Measurements from ENCODE around the gene RIMBP2. TPM values are rescaled to one million over a fixed set of nuclear protein-coding genes. Genes with fewer than 3 reads are reported as not detected.

The RIMBP2 gene
- total RNA-seq, 1 donor from 2014 or later: not detected

GRCh38 chr12:130477266-130477665 is 238.8 kb downstream of the RIMBP2 start:
- DNase-seq (no peak), ATAC-seq (ENCODE audit: poor library complexity) (no peak)
- intact Hi-C loops (cut with DNase I): no loop called here

- intact Hi-C loops (cut with DNase I): no loop called here
- ATAC-seq (ENCODE audit: poor library complexity): no peak
- no peak for DNase-seq
Measured at GRCh38 chr12:130476451-130477135, 239.5 kb downstream of the RIMBP2 start.

DNA sequence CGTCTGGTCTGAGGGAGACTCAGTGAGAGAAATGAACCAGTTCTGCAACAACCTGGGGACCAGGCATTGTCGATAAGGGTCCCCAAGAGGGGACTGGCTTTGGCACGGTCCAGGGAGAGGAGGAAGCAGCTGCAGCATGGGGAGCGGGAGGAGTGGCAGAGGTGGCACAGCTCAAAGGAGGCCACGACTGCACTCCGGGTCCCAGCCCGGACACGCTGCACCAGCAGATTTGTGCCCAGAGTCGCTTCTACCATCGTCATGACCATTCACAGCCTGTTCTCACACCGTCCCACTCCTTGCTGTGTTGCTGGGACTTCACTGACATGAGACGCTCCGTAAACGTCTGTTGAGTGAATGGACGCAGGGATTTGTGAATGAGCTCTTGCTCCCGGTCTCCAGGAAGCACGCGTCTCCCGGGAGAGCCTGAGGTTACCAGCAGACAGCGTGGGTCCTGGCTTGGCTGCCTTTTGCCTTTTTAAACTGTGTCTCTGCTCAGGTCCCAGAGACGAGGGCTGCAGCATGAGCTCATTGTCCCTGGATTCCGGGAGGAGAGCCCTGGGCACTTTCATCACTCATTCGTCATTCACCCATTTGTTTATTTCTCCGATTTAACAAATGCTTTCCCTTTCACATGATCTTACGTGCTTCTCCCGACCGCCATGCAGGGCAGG is 241.4 kb downstream of the RIMBP2 start:
- intact Hi-C loops (cut with DNase I): no loop called here
- DNase-seq (no peak), ATAC-seq (ENCODE audit: poor library complexity) (no peak)

- ATAC-seq (ENCODE audit: poor library complexity): no peak
- no peak for DNase-seq
- intact Hi-C loops (cut with DNase I): no loop called here
Measured at GRCh38 chr12:130473266-130473665, 242.8 kb downstream of the RIMBP2 start.

DNA sequence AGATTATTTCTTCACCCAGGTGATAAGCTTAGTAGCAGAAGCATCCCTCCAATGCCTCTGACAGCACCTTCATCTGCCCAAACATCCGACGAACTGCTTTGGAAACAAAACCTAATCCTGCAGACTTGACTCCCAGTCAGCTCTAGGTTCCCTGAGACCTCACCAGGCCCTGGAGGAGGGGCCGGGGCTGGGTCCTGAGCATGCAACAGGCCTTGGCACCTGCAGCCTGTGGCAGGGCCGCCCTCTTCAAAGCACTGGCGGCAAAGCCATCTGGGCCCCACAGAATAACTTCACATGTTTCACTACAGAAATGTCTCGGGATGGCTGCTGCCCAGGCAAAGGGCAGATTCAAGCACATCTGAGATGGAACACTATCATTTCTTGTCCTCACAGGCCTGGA is 245.1 kb downstream of the RIMBP2 start:
- intact Hi-C loops (cut with DNase I): no loop called here
- no peak for ATAC-seq (ENCODE audit: poor library complexity)
- DNase-seq: no peak

- ATAC-seq (ENCODE audit: poor library complexity) (no peak), DNase-seq (no peak)
- intact Hi-C loops (cut with DNase I): no loop called here
Measured at GRCh38 chr12:130469552-130469951, 246.5 kb downstream of the RIMBP2 start.

- intact Hi-C loops (cut with DNase I): no loop called here
- no peak for ATAC-seq (ENCODE audit: poor library complexity)
- no peak for DNase-seq
Measured at GRCh38 chr12:130468700-130469245, 247.3 kb downstream of the RIMBP2 start.

GRCh38 chr12:130468186-130468585 is 247.9 kb downstream of the RIMBP2 start:
- ATAC-seq (ENCODE audit: poor library complexity) (no peak), DNase-seq (no peak)
- intact Hi-C loops (cut with DNase I): no loop called here

DNA sequence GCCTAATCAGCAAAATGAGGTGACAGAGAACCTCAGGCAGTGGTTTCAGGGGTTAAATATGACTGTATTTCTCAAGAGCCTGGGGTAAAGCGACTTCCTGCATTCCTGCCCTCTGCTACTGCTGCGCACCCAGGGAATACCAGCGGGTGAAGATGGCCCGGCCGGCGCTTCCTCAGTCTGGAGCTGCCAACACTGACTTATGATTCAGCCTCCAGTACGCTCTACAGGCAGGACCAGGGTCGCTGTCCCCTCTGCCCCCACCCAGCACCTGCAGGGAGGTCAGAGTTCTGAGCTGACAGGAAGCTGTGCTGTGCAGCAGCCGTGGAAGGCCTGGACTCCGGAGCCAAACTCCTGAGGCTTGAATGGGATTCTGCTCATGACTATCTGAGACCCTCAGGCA is 250.5 kb downstream of the RIMBP2 start:
- ATAC-seq (ENCODE audit: poor library complexity) (no peak), DNase-seq (no peak)
- intact Hi-C loops (cut with DNase I): no loop called here

GRCh38 chr12:130465046-130465445 is 251.1 kb downstream of the RIMBP2 start:
- intact Hi-C loops (cut with DNase I): no loop called here
- ATAC-seq (ENCODE audit: poor library complexity) (no peak), DNase-seq (no peak)

DNA sequence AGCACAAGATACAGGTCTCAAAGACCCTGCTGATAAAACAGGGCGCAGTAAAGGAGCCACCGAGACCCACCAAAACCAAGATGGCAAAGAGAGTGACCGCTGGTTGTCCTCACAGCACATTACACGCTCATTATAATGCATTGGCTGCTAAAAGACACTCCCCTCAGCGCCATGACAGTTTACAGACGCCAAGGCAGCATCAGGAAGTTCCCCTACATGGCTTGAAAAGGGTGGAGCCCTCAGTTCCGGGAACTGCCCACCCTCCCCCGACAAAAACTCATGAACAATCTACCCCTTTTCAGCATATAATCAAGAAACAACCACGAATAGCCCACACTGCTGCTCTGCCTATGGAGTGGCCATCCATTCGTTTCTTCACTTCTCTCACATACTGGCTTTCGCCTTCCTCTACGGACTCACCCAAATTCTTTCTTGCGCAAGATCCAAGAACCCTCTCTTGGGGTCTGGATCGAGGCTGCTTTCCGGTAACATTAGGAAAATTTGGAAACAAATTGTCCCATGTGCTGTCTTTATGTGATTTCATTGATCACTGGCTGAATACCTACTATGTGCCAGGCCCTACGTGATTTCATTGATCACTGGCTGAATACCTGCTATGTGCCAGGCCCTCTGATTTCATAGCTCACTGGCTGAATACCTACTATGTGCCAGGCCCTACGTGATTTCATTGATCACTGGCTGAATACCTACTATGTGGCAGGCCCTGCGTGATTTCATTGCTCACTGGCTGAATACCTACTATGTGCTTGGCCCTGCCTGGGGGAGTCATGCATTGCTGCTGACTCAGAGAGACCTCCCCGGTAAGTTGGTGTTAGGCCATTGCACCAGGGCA is 252.1 kb downstream of the RIMBP2 start:
- ATAC-seq (ENCODE audit: poor library complexity): no peak
- intact Hi-C loops (cut with DNase I): no loop called here

GRCh38 chr12:130463275-130463658 is 252.8 kb downstream of the RIMBP2 start:
- DNase-seq (no peak), ATAC-seq (ENCODE audit: poor library complexity) (no peak)
- intact Hi-C loops (cut with DNase I): no loop called here

More for the DNA sequence above, 252.1 kb downstream of the RIMBP2 start:
- DNase-seq: no peak

GRCh38 chr12:130462558-130463274 is 253.4 kb downstream of the RIMBP2 start:
- intact Hi-C loops (cut with DNase I): no loop called here
- DNase-seq (no peak), ATAC-seq (ENCODE audit: poor library complexity) (no peak)

DNA sequence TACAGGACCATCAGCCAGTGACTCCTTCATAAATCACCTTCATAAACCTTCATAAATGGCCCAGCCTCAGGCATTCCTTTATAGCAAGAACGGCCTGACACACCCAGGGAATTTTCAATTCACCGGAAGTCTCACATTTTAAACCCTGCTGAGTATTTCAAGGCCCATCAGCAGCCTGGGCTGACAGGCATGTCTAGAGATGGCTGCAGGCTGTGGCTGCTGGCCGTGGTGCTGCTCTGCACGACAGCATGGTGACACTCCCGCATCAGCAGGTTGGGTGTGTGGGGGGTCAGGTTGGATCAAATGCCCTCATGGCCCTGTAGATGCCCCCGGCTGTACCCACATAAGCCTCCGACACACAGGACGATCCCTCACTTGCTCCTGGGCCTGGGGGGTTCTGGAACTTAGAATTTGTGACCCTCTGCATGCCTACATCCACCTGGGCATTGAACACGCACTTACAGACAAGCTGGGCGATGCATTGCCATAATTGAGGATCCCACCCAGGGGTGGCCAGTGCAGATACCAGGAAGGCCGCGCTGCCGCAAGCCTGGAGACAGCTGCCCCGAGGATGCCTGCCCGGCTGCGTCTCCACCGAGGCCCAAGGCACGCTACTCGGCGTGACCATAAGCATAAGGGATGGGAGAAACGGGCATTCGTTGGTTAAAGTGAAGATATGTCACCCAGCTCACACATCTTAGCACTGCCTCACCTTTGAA is 254.1 kb downstream of the RIMBP2 start:
- DNase-seq (no peak), ATAC-seq (ENCODE audit: poor library complexity) (no peak)
- intact Hi-C loops (cut with DNase I): no loop called here

DNA sequence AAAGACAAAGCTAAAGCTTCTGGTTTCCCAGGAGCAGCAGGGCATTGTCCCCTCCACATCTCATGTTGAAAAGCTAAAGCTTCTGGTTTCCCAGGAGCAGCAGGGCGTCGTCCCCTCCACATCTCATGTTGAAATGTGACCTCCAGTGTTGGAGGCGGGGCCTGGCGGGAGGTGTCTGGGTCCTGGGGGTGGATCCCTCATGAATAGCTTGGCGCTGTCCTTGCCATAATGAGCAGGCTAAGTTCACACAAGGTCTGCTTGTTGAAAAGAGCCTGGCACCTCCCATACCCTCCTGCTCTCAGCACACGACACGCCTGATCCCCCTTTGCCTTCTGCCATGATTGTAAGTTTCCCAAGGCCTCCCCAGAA is 254.7 kb downstream of the RIMBP2 start:
- DNase-seq: no peak
- intact Hi-C loops (cut with DNase I): no loop called here
- ATAC-seq (ENCODE audit: poor library complexity): no peak

DNA sequence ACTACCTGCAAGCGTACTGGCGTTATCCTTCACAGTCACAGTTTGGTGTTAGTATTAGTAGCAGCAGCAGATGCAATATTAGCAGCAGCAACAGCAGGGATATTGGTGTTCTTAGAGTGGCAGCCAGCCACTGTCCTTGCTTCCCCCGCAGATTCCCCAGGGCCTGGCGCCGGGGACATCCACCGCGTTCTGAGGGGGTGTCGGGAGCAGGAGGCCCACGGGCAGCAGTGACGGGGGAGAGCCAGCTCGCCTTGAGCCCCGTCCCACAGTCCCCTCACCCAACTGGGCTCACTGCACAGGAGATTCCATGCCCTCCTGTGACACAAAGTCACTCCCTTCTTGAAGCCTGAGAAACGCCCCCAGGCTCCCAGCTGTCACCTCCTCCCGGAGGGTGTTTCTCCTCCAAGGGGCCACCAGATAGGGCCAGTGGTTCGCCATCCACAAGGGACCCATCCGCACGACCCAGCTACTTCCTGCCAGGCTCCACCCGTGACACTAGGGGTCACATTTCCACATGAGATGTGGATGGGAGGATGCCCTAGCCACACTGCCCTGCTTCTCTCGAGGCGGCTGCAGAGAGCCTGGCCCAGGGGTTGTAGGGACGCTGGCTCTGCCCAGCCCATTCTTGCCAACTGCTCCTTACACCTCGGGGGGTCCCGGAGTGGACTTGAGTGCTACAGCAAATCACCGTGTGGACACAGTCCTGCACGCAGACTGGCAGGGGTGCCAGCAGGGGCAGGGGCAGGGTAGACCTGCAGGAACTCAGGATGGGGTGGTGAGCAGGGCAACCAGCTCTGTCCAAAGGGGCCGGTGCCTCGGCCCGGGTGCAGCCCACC is 255.3 kb downstream of the RIMBP2 start:
- no peak for DNase-seq
- intact Hi-C loops (cut with DNase I): no loop called here
- no peak for ATAC-seq (ENCODE audit: poor library complexity)

- no peak for DNase-seq
- intact Hi-C loops (cut with DNase I): no loop called here
- no peak for ATAC-seq (ENCODE audit: poor library complexity)
Measured at GRCh38 chr12:130459916-130460315, 256.2 kb downstream of the RIMBP2 start.
